H9 (cell line): ENCODE results near the gene C3orf70. TPM values are rescaled to one million over a fixed set of nuclear protein-coding genes. Genes with fewer than 3 reads are reported as not detected.
A peak's percentile ranks its signal among the peaks of the same experiment; 100 is the strongest.

Experiments used
- DNase-seq: peaks from one replicate; pipeline ENCODE4 v3.0.0-alpha.2; 2017
- H2AFZ ChIP-seq: one replicate; pipeline ENCODE4 v1.6.1; 2013; ENCODE audit warnings: mild to moderate bottlenecking, low read length, control low read depth, moderate library complexity
- H2AK5ac ChIP-seq: 2 replicates; pipeline ENCODE4 v1.6.1; 2013; ENCODE audit warnings: low read length, control low read depth, mixed read lengths; ENCODE audit not compliant: insufficient read length
- H2BK120ac ChIP-seq: one replicate; pipeline ENCODE4 v1.6.1; 2013; ENCODE audit warnings: low read depth, mild to moderate bottlenecking, low read length, control low read depth, inconsistent platforms; ENCODE audit not compliant: poor library complexity, severe bottlenecking
- H2BK12ac ChIP-seq: 2 replicates; pipeline ENCODE4 v1.6.1; 2013; ENCODE audit warnings: low read length, control low read depth, mixed read lengths, low read depth; ENCODE audit not compliant: insufficient read length
- H2BK15ac ChIP-seq: 2 replicates; pipeline ENCODE4 v1.6.1; 2013; ENCODE audit warnings: low read depth, low read length, control low read depth
- H2BK20ac ChIP-seq: one replicate; pipeline ENCODE4 v1.6.1; 2013; ENCODE audit warnings: low read depth, mild to moderate bottlenecking, low read length, control low read depth, inconsistent platforms; ENCODE audit not compliant: poor library complexity, severe bottlenecking
- H2BK5ac ChIP-seq: 2 replicates; pipeline ENCODE4 v1.6.1; 2013; ENCODE audit warnings: low read length, control low read depth, mixed read lengths; ENCODE audit not compliant: insufficient read length
- H3K14ac ChIP-seq: 2 replicates; pipeline ENCODE4 v1.6.1; 2013; ENCODE audit warnings: low read length, control low read depth; ENCODE audit not compliant: insufficient read depth
- H3K18ac ChIP-seq: 2 replicates; pipeline ENCODE4 v1.6.1; 2013; ENCODE audit warnings: low read depth, mild to moderate bottlenecking, mixed read lengths, low read length, control low read depth; ENCODE audit not compliant: insufficient read length
- H3K23ac ChIP-seq: 2 replicates; pipeline ENCODE4 v1.6.1; 2013; ENCODE audit warnings: low read length, control low read depth, mixed read lengths, low read depth; ENCODE audit not compliant: insufficient read length
- H3K23me2 ChIP-seq: 2 replicates; pipeline ENCODE4 v1.6.1; 2013; ENCODE audit warnings: low read depth, mild to moderate bottlenecking, mixed read lengths, low read length, control low read depth; ENCODE audit not compliant: insufficient read length, poor library complexity, severe bottlenecking
- H3K27ac ChIP-seq: 2 replicates; pipeline ENCODE4 v1.5.1; 2013; ENCODE audit warnings: low read length, control low read depth, mixed read lengths, low read depth; ENCODE audit not compliant: insufficient read length
- H3K27me3 ChIP-seq: 2 replicates; pipeline ENCODE4 v1.6.1; 2013; ENCODE audit warnings: low read length, control low read depth, inconsistent platforms; ENCODE audit not compliant: insufficient read depth
- H3K4ac ChIP-seq: 2 replicates; pipeline ENCODE4 v1.6.1; 2013; ENCODE audit warnings: low read depth, mild to moderate bottlenecking, control low read depth, inconsistent platforms, low read length, moderate library complexity
- H3K4me1 ChIP-seq: 2 replicates; pipeline ENCODE4 v1.6.1; 2013; ENCODE audit warnings: low read length, control low read depth, inconsistent platforms; ENCODE audit not compliant: insufficient read depth
- H3K4me2 ChIP-seq: 2 replicates; pipeline ENCODE4 v1.6.1; 2013; ENCODE audit warnings: low read length, control low read depth, mixed read lengths; ENCODE audit not compliant: insufficient read length, insufficient read depth
- H3K56ac ChIP-seq: 2 replicates; pipeline ENCODE4 v1.6.1; 2013; ENCODE audit warnings: low read depth, mild to moderate bottlenecking, mixed read lengths, low read length, control low read depth; ENCODE audit not compliant: insufficient read length
- H3K79me1 ChIP-seq: 2 replicates; pipeline ENCODE4 v1.6.1; 2013; ENCODE audit warnings: low read depth, mild to moderate bottlenecking, moderate library complexity, low read length, control low read depth, inconsistent platforms; ENCODE audit not compliant: insufficient read depth, poor library complexity, severe bottlenecking
- H3K79me2 ChIP-seq: 2 replicates; pipeline ENCODE4 v1.6.1; 2013; ENCODE audit warnings: low read length, control low read depth, inconsistent platforms; ENCODE audit not compliant: insufficient read depth
- H3K9ac ChIP-seq: 2 replicates; pipeline ENCODE4 v1.6.1; 2013; ENCODE audit warnings: low read length, control low read depth, mixed read lengths; ENCODE audit not compliant: insufficient read length; ENCODE audit errors: extremely low read depth
- H3K9me3 ChIP-seq: one replicate; pipeline ENCODE4 v1.6.1; 2013; ENCODE audit warnings: low read depth, low read length, inconsistent platforms; ENCODE audit not compliant: control insufficient read depth
- H3T11ph ChIP-seq: one replicate; pipeline ENCODE4 v1.6.1; 2013; ENCODE audit warnings: mild to moderate bottlenecking, low read length, control low read depth, inconsistent platforms
- H4K20me1 ChIP-seq: one replicate; pipeline ENCODE4 v1.6.1; 2013; ENCODE audit not compliant: control insufficient read depth, insufficient read length, insufficient read depth
- H4K5ac ChIP-seq: 2 replicates; pipeline ENCODE4 v1.6.1; 2013; ENCODE audit warnings: low read depth, mild to moderate bottlenecking, mixed read lengths, low read length, control low read depth; ENCODE audit not compliant: insufficient read length
- H4K8ac ChIP-seq: replicated peaks from 2 replicates; pipeline ENCODE4 v1.6.1; 2013; ENCODE audit warnings: low read length, control low read depth, mixed read lengths, low read depth; ENCODE audit not compliant: insufficient read length
- H4K91ac ChIP-seq: 2 replicates; pipeline ENCODE4 v1.6.1; 2013; ENCODE audit warnings: low read depth, mild to moderate bottlenecking, moderate library complexity, mixed read lengths, low read length, control low read depth; ENCODE audit not compliant: insufficient read length
- H3K27ac Mint-ChIP-seq, 3 experiments: 2 replicates in 2 of 3; 3 replicates in 1 of 3; pipeline ENCODE4 v1.8.0; 2020 to 2021; ENCODE audit warnings: mixed read lengths in 3 of 3, mild to moderate bottlenecking in 1 of 3, moderate library complexity in 1 of 3
- H3K27me3 Mint-ChIP-seq: 2 replicates; pipeline ENCODE4 v1.8.0; 2021; ENCODE audit warnings: low read depth, mild to moderate bottlenecking, moderate library complexity, mixed read lengths
- H3K36me3 Mint-ChIP-seq, 3 experiments: 2 replicates in 2 of 3; 3 replicates in 1 of 3; pipeline ENCODE4 v1.8.0; 2020 to 2021; ENCODE audit warnings: low read depth in 3 of 3, mixed read lengths in 3 of 3; ENCODE audit not compliant: insufficient read depth in 1 of 3
- H3K4me1 Mint-ChIP-seq, 2 experiments: 2 replicates each; pipeline ENCODE4 v1.8.0; 2020; ENCODE audit warnings: mixed read lengths in 2 of 2
- H3K4me3 Mint-ChIP-seq, 2 experiments: 2 replicates in 1 of 2; 3 replicates in 1 of 2; pipeline ENCODE4 v1.8.0; 2020 to 2021; ENCODE audit warnings: mild to moderate bottlenecking in 2 of 2, mixed read lengths in 2 of 2, moderate library complexity in 1 of 2
- H3K9me3 Mint-ChIP-seq, 2 experiments: 2 replicates in 1 of 2; 3 replicates in 1 of 2; pipeline ENCODE4 v1.8.0; 2020; ENCODE audit warnings: mild to moderate bottlenecking in 2 of 2, mixed read lengths in 2 of 2, moderate library complexity in 1 of 2
- CTCF ChIP-seq: fragments of 200-600 bp; sonication (generic); conservative IDR thresholded peaks from 3 replicates; pipeline ENCODE4 v1.8.0; 2021; ENCODE audit warnings: antibody characterized with exemption, mild to moderate bottlenecking
- WGBS: extraction: QIAGEN DNeasy Blood & Tissue Kit; methylation state at CpG from one replicate; pipeline ENCODE4 v1.1.7; 2013; ENCODE audit warnings: missing lambda C conversion rate, low lambda C conversion rate, mixed read lengths; ENCODE audit not compliant: insufficient read length; ENCODE audit errors: extremely low coverage; 5-methylcytosine and 5-hydroxymethylcytosine counted together
- total RNA-seq: library from RNA; stranded (reverse); gene quantifications from 2 replicates; pipeline ENCODE4 v1.2.1, GENCODE V29; 2021

Gene C3orf70
- total RNA-seq, 1 experiment from 2014 or later, result 0.52 TPM

DNA sequence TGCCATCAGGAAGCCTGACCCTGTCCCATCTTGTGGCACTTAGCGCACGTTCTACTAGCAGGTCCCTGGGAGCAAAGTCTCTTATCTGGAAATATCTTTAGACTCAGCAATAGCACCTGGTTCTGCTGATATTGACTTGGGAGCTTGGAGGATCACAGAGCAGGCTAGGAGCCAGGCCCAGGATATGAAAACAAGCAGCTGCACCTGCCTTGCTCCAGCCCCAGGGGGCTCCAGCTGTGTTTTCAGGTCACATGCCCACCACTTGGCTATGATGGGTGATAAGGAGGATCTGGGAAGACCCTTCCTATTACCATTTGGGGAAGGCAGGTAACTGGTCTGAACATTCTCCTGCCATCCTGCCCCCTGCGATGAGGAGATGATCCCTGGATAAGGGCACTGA is 87.8 kb downstream of the C3orf70 start:
- Histone ChIP-seq H3K79me2 (no peaks in the 10 kb centered on the region), H2BK15ac (0 out of 2 replicates have a peak overlapping the region, but pooled peaks have one; percentile 32), H2AK5ac (no peak overlapping the region), H3T11ph (no peak overlapping the region), H4K20me1 (no peaks in the 10 kb centered on the region), H3K18ac (no peak overlapping the region), H4K8ac (no peak overlapping the region), H3K14ac (no peak overlapping the region), H3K27ac (no peak overlapping the region), H3K79me1 (no peaks in the 10 kb centered on the region), H3K23ac (no peak overlapping the region), H2BK20ac (no peak overlapping the region), H4K5ac (no peak overlapping the region), H3K4ac (no peak overlapping the region), H3K27me3 (no peaks in the 10 kb centered on the region), H3K4me2 (no peak overlapping the region), H3K56ac (no peak overlapping the region), H2AFZ (no peak overlapping the region), H3K4me1 (0 out of 2 replicates have a peak, but pooled peaks cover 3% of the 10 kb centered on the region), H2BK12ac (no peak overlapping the region), H3K9ac (no peak overlapping the region), H2BK120ac (no peak overlapping the region), H3K23me2 (no peaks in the 10 kb centered on the region), H3K9me3 (no peaks in the 10 kb centered on the region), H4K91ac (no peak overlapping the region), H2BK5ac (no peak overlapping the region)
- peaks cover 0 to 9% of the 10 kb centered on the region in 2 experiments; a peak in 3 of 4 replicates for H3K4me1 Mint-ChIP-seq
- WGBS, result no CpG with 5 or more reads among the region's 3 CpGs
- no peak overlapping the region for H3K27ac Mint-ChIP-seq
- peaks cover 1% of the 10 kb centered on the region; the same call in 1 of the 2 replicates for H3K27me3 Mint-ChIP-seq
- H3K9me3 Mint-ChIP-seq, result peaks cover 14 to 15% of the 10 kb centered on the region in 2 experiments
- peaks cover 1 to 14% (median 13%) of the 10 kb centered on the region in 3 experiments; a peak in 5 of 7 replicates for H3K36me3 Mint-ChIP-seq
- no peak overlapping the region for H3K4me3 Mint-ChIP-seq
- peak; percentile 44; the same call in 2 of the 3 replicates for TF ChIP-seq CTCF
- peak; percentile 44 for DNase-seq
